Neural progenitor cell (in vitro differentiated cells): ENCODE results near the gene KAZALD1. TPM values are rescaled to one million over a fixed set of nuclear protein-coding genes. Genes with fewer than 3 reads are reported as not detected.
A peak's percentile ranks its signal among the peaks of the same experiment; 100 is the strongest.

Experiments used
- DNase-seq: peaks from one replicate; pipeline ENCODE4 v3.0.0-alpha.2; 2016; ENCODE audit warnings: low spot score
- H2AFZ ChIP-seq: fragments of 200-600 bp; sonication (generic); replicated peaks from 2 replicates; pipeline ENCODE4 v1.6.1; 2016; ENCODE audit warnings: antibody characterized with exemption
- H3F3A ChIP-seq: fragments of 200-600 bp; sonication (generic); 2 replicates; pipeline ENCODE4 v1.6.1; 2016; ENCODE audit warnings: antibody characterized with exemption, low read depth
- H3K27ac ChIP-seq: fragments of 200-600 bp; sonication (generic); 2 replicates; pipeline ENCODE4 v1.5.1; 2016; ENCODE audit warnings: mild to moderate bottlenecking
- H3K27me3 ChIP-seq: fragments of 200-600 bp; sonication (generic); 2 replicates; pipeline ENCODE4 v1.6.1; 2016; ENCODE audit warnings: mild to moderate bottlenecking, moderate library complexity
- H3K36me3 ChIP-seq: fragments of 200-600 bp; sonication (generic); 2 replicates; pipeline ENCODE4 v1.5.1; 2016
- H3K4me1 ChIP-seq: fragments of 200-600 bp; sonication (generic); 2 replicates; pipeline ENCODE4 v1.6.1; 2016; ENCODE audit warnings: mixed run types
- H3K4me2 ChIP-seq: fragments of 200-600 bp; sonication (generic); 2 replicates; pipeline ENCODE4 v1.6.1; 2016
- H3K4me3 ChIP-seq: fragments of 200-600 bp; sonication (generic); 2 replicates; pipeline ENCODE4 v1.5.1; 2016
- H3K79me2 ChIP-seq: fragments of 200-600 bp; sonication (generic); 2 replicates; pipeline ENCODE4 v1.6.1; 2016; ENCODE audit warnings: low read depth
- H3K9ac ChIP-seq: fragments of 200-600 bp; sonication (generic); 2 replicates; pipeline ENCODE4 v1.6.1; 2016
- H3K9me3 ChIP-seq: fragments of 200-600 bp; sonication (generic); 2 replicates; pipeline ENCODE4 v1.5.1; 2016; ENCODE audit warnings: low read depth
- H4K20me1 ChIP-seq: fragments of 200-600 bp; sonication (generic); 2 replicates; pipeline ENCODE4 v1.6.1; 2016; ENCODE audit warnings: low read depth
- H3K27ac Mint-ChIP-seq: 3 replicates; pipeline ENCODE4 v1.8.0; 2021; ENCODE audit warnings: mixed read lengths
- H3K27me3 Mint-ChIP-seq: 2 replicates; pipeline ENCODE4 v1.8.0; 2022; ENCODE audit warnings: low read depth, mild to moderate bottlenecking, inconsistent platforms, moderate library complexity, mixed read lengths; ENCODE audit not compliant: insufficient read depth
- H3K36me3 Mint-ChIP-seq: 3 replicates; pipeline ENCODE4 v1.8.0; 2021; ENCODE audit warnings: mixed read lengths
- H3K4me1 Mint-ChIP-seq: 3 replicates; pipeline ENCODE4 v1.8.0; 2021; ENCODE audit warnings: mixed read lengths
- H3K4me3 Mint-ChIP-seq: 3 replicates; pipeline ENCODE4 v1.8.0; 2021; ENCODE audit warnings: mild to moderate bottlenecking, moderate library complexity, mixed read lengths
- H3K9me3 Mint-ChIP-seq: 3 replicates; pipeline ENCODE4 v1.8.0; 2020; ENCODE audit warnings: mixed read lengths
- CTCF ChIP-seq: fragments of 200-600 bp; sonication (generic); IDR thresholded peaks from 2 replicates; pipeline ENCODE4 v1.5.1; 2017; ENCODE audit warnings: antibody characterized with exemption, mild to moderate bottlenecking
- EZH2 ChIP-seq: fragments of 200-600 bp; sonication (generic); IDR thresholded peaks from 2 replicates; pipeline ENCODE4 v1.6.1; 2017; ENCODE audit warnings: antibody characterized with exemption, mild to moderate bottlenecking, moderate library complexity
- EZH2phosphoT487 ChIP-seq: fragments of 200-600 bp; sonication (generic); IDR thresholded peaks from 2 replicates; pipeline ENCODE4 v1.6.1; 2017; ENCODE audit warnings: antibody characterized with exemption
- total RNA-seq: library from RNA; depleted of rRNA; stranded (reverse); fragments of >200 nt; gene quantifications from 2 replicates; pipeline ENCODE4 v1.2.3, GENCODE V29; 2015; ENCODE audit warnings: low replicate concordance

The KAZALD1 gene
- total RNA-seq, 1 donor from 2014 or later, result 0.77 TPM

- no peak overlapping the region for H2AFZ ChIP-seq
These were observed 17.7 kb upstream of the KAZALD1 start for GRCh38 chr10:101044117-101044516.

DNA sequence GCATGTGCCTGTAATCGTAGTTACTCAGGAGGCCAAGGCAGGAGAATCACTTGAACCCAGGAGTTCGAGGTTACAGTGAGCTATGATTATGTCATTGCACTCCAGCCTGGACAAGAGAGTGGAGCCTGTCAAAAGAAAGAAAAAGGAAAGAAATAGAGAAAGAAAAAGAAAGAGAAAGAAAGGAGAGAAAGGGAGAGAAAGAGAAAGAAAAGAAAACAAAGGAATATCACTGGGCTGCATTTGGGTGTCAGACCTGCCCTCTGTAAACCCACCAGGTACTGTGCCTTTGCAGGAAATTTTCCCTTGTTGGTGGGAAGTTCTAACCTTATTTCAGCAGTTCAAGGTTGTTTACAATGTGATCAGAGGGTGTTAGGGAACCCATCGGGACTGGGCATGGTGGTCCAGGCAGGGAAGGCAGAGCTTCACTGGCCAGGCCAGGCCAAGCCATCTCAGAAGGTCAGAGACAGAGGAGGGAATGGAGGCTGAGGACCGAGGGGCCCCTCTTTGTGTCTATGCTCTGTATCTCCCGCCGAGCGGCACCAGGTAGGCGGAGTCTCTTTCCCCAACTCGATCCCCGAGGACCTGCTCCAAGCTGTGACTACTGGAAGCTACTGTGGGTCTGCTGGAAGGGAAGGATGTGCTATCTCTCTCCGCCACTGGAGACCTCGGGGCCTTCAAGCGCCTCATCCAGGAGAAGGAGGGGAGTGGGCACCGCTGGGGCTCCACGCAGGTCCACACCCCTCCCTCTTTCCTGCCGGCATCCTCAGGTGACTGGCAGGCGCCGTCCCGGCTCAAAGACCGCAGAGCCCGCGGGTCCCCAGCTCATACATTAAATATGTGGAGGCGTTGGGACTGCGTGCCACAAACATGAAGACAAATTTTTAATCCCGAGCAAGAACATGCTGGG is 15.2 kb upstream of the KAZALD1 start:
- Histone ChIP-seq H3K9ac (no peak overlapping the region), H3K4me1 (peaks cover 28% of the 10 kb centered on the region), H3K9me3 (no peaks in the 10 kb centered on the region), H3K36me3 (no peaks in the 10 kb centered on the region), H4K20me1 (peaks cover 55% of the 10 kb centered on the region), H2AFZ (no peak overlapping the region), H3K27me3 (peaks cover 89% of the 10 kb centered on the region), H3K27ac (no peak overlapping the region), H3K79me2 (no peaks in the 10 kb centered on the region), H3F3A (peaks cover 55% of the 10 kb centered on the region), H3K4me3 (peak overlapping the region; percentile 15), H3K4me2 (peak overlapping the region; percentile 58)
- Mint-ChIP-seq H3K9me3 (no peaks in the 10 kb centered on the region), H3K4me3 (peak overlapping the region; percentile 57), H3K4me1 (peaks cover 55% of the 10 kb centered on the region), H3K27ac (no peak overlapping the region), H3K36me3 (no peaks in the 10 kb centered on the region), H3K27me3 (peaks cover 62% of the 10 kb centered on the region)
- DNase-seq, result peak; percentile 45
- TF ChIP-seq CTCF (no peak), EZH2 (peak; percentile 57), EZH2phosphoT487 (peak; percentile 72)

More at GRCh38 chr10:101044117-101044516, 17.7 kb upstream of the KAZALD1 start:
- no peak overlapping the region for H3K4me3 Mint-ChIP-seq
- Histone ChIP-seq H3K27me3 (peaks cover 85% of the 10 kb centered on the region), H4K20me1 (peaks cover 35% of the 10 kb centered on the region), H3K9ac (no peak overlapping the region), H3K27ac (no peak overlapping the region), H3K79me2 (no peaks in the 10 kb centered on the region), H3K9me3 (no peaks in the 10 kb centered on the region), H3K4me1 (peaks cover 25% of the 10 kb centered on the region), H3K36me3 (no peaks in the 10 kb centered on the region), H3K4me2 (peak overlapping the region; percentile 79), H3K4me3 (no peak overlapping the region), H3F3A (peaks cover 46% of the 10 kb centered on the region)
- peaks cover 53% of the 10 kb centered on the region for H3K4me1 Mint-ChIP-seq
- no peak for TF ChIP-seq EZH2phosphoT487
- TF ChIP-seq EZH2, result no peak
- TF ChIP-seq CTCF, result no peak
- DNase-seq, result no peak
- H3K36me3 Mint-ChIP-seq, result no peaks in the 10 kb centered on the region
- peaks cover 47% of the 10 kb centered on the region for H3K27me3 Mint-ChIP-seq
- no peaks in the 10 kb centered on the region for H3K9me3 Mint-ChIP-seq
- H3K27ac Mint-ChIP-seq, result no peak overlapping the region

- Mint-ChIP-seq H3K27ac (no peak overlapping the region), H3K27me3 (peaks cover 62% of the 10 kb centered on the region), H3K4me3 (peak overlapping the region; percentile 58), H3K36me3 (no peaks in the 10 kb centered on the region), H3K4me1 (peaks cover 48% of the 10 kb centered on the region), H3K9me3 (no peaks in the 10 kb centered on the region)
- Histone ChIP-seq H4K20me1 (peaks cover 61% of the 10 kb centered on the region), H3K27ac (no peak overlapping the region), H3K9me3 (no peaks in the 10 kb centered on the region), H3K4me2 (peak overlapping the region; percentile 58), H3K79me2 (no peaks in the 10 kb centered on the region), H3K4me1 (peaks cover 28% of the 10 kb centered on the region), H3K27me3 (peaks cover 93% of the 10 kb centered on the region), H3F3A (peaks cover 48% of the 10 kb centered on the region), H3K4me3 (peak overlapping the region; percentile 15), H3K9ac (no peak overlapping the region), H2AFZ (no peak overlapping the region), H3K36me3 (no peaks in the 10 kb centered on the region)
- TF ChIP-seq EZH2phosphoT487, result peak; percentile 17
- TF ChIP-seq EZH2, result no peak
- TF ChIP-seq CTCF, result no peak
- no peak for DNase-seq
These were observed 14.5 kb upstream of the KAZALD1 start for GRCh38 chr10:101047268-101047667.
